HCT116 (cell line): Measurements from ENCODE around the gene PTPRR. TPM values are rescaled to one million over a fixed set of nuclear protein-coding genes. Genes with fewer than 3 reads are reported as not detected.

Source experiments
- ATAC-seq: fragments of 200-7000 bp; cut with Tn5 transposase; 2 replicates; pipeline ENCODE4 v1.9.1; 2020; ENCODE audit warnings: mild to moderate bottlenecking, moderate library complexity
- BruUV-seq: library from RNA; stranded (reverse); fragments of 400-500 nt; replicated peaks from 2 replicates; lab custom pipeline; 2021; lab: Mats Ljungman, UMichigan
- CTCF ChIA-PET: fragments of 300-600 bp; sonication (Branson Sonifier 250); formaldehyde crosslinking; loops from one replicate; lab custom pipeline; 2021; ENCODE audit warnings: antibody characterized with exemption; lab: Charles Lee
- POLR2A ChIA-PET: fragments of 300-600, 350-600 bp; sonication (Branson Sonifier 250); formaldehyde crosslinking; loops from one replicate; lab custom pipeline; 2021; ENCODE audit warnings: antibody characterized with exemption; lab: Charles Lee
- RAD21 ChIA-PET, 2 experiments: fragments of 300-600 bp; sonication (Branson Sonifier 250); formaldehyde crosslinking; loops; one replicate each; lab custom pipeline; 2023; ENCODE audit warnings: low total read pairs in 2 of 2; ENCODE audit not compliant: uncharacterized antibody in 2 of 2, unreplicated experiment in 2 of 2, low non-redundant PET in 1 of 2; lab: Charles Lee
- DNase-seq: peaks from one replicate; pipeline ENCODE4 v3.0.0-alpha.2; 2010; ENCODE audit warnings: low read depth, low spot score
- H2AFZ ChIP-seq: fragments of 200-600 bp; shearing (Covaris generic), sonication (generic); 2 replicates; pipeline ENCODE4 v1.6.1; 2017; ENCODE audit warnings: low read depth, mixed run types, mixed read lengths, antibody characterized with exemption, low read length; ENCODE audit not compliant: poor library complexity, severe bottlenecking
- H3K27ac ChIP-seq: 2 replicates; pipeline ENCODE4 v1.5.1; 2012; ENCODE audit warnings: low read depth, low read length
- H3K27me3 ChIP-seq: fragments of 200-600 bp; sonication (generic); 2 replicates; pipeline ENCODE4 v1.6.1; 2016; ENCODE audit warnings: mixed run types, low read length, mixed read lengths; ENCODE audit not compliant: insufficient read depth
- H3K36me3 ChIP-seq, 2 experiments: fragments of 200-500 bp in 1 of 2; fragments of 200-600 bp in 1 of 2; sonication (Bioruptor generic) in 1 of 2; sonication (generic) in 1 of 2; 2 replicates each; pipeline versions ENCODE4 v1.5.1 to v1.6.1; 2014 to 2016; ENCODE audit warnings: low read length in 2 of 2, inconsistent platforms in 1 of 2, mixed read lengths in 1 of 2, mixed run types in 1 of 2; ENCODE audit not compliant: insufficient read depth in 2 of 2, control insufficient read depth in 1 of 2
- H3K4me1 ChIP-seq, 2 experiments: fragments of 200-600 bp in 1 of 2; sonication (generic) in 1 of 2; 2 replicates each; pipeline versions ENCODE4 v1.5.1 to v1.6.1; 2012 to 2017; ENCODE audit warnings: low read length in 2 of 2, inconsistent platforms in 1 of 2, mild to moderate bottlenecking in 1 of 2, mixed read lengths in 1 of 2, mixed run types in 1 of 2, moderate library complexity in 1 of 2; ENCODE audit not compliant: insufficient read depth in 2 of 2, control insufficient read depth in 1 of 2
- H3K4me2 ChIP-seq: fragments of 200-600 bp; sonication (generic); 2 replicates; pipeline ENCODE4 v1.6.1; 2017; ENCODE audit warnings: mixed run types, low read length, mixed read lengths
- H3K4me3 ChIP-seq, 2 experiments: fragments of 200-600 bp in 1 of 2; sonication (generic) in 1 of 2; replicated peaks in 1 of 2; 2 replicates each; pipeline ENCODE4 v1.5.1; 2011 to 2016; ENCODE audit warnings: low read length in 2 of 2, control low read depth in 1 of 2, low read depth in 1 of 2, mild to moderate bottlenecking in 1 of 2, mixed read lengths in 1 of 2, mixed run types in 1 of 2
- H3K79me2 ChIP-seq: fragments of 200-600 bp; sonication (generic); 2 replicates; pipeline ENCODE4 v1.6.1; 2017; ENCODE audit warnings: mild to moderate bottlenecking, mixed run types, low read length, moderate library complexity, mixed read lengths; ENCODE audit not compliant: insufficient read depth
- H3K9ac ChIP-seq: fragments of 200-600 bp; sonication (generic); 2 replicates; pipeline ENCODE4 v1.6.1; 2016; ENCODE audit warnings: low read length, mixed read lengths
- H3K9me2 ChIP-seq: fragments of 200-600 bp; sonication (generic), shearing (Covaris generic); 2 replicates; pipeline ENCODE4 v1.6.1; 2017; ENCODE audit warnings: mixed run types, mild to moderate bottlenecking, moderate library complexity; ENCODE audit not compliant: insufficient read depth
- H3K9me3 ChIP-seq, 2 experiments: fragments of 200-500 bp in 1 of 2; fragments of 200-600 bp in 1 of 2; sonication (Bioruptor generic) in 1 of 2; sonication (generic) in 1 of 2; 2 replicates each; pipeline ENCODE4 v1.6.1; 2014 to 2017; ENCODE audit warnings: low read length in 2 of 2, mixed read lengths in 2 of 2, inconsistent platforms in 1 of 2, low read depth in 1 of 2, mild to moderate bottlenecking in 1 of 2, mixed run types in 1 of 2, moderate library complexity in 1 of 2; ENCODE audit not compliant: control insufficient read depth in 1 of 2, insufficient read depth in 1 of 2
- H4K20me1 ChIP-seq: fragments of 200-600 bp; sonication (generic), shearing (Covaris generic); 2 replicates; pipeline ENCODE4 v1.6.1; 2017; ENCODE audit warnings: mixed run types, mild to moderate bottlenecking, moderate library complexity; ENCODE audit not compliant: insufficient read depth
- CBX3 ChIP-seq: IDR thresholded peaks from 2 replicates; pipeline ENCODE4 v1.6.1; 2012; ENCODE audit warnings: low read depth
- CTCF ChIP-seq, 3 experiments: fragments of 200-600 bp in 1 of 3; sonication (generic) in 1 of 3; IDR thresholded peaks in 2 of 3; conservative IDR thresholded peaks in 1 of 3; 2 replicates each; pipeline ENCODE4 v1.5.1; 2012 to 2017; ENCODE audit warnings: low read depth in 2 of 3, low read length in 2 of 3, antibody characterized with exemption in 1 of 3, borderline replicate concordance in 1 of 3, control low read depth in 1 of 3, mild to moderate bottlenecking in 1 of 3, mixed read lengths in 1 of 3, mixed run types in 1 of 3, moderate library complexity in 1 of 3; ENCODE audit not compliant: insufficient read depth in 1 of 3
- EGR1 ChIP-seq: IDR thresholded peaks from 2 replicates; pipeline ENCODE4 v1.6.1; 2012; ENCODE audit warnings: low read depth
- EZH2 ChIP-seq: fragments of 200-600 bp; sonication (generic); IDR thresholded peaks from 2 replicates; pipeline ENCODE4 v1.6.1; 2017; ENCODE audit warnings: antibody characterized with exemption, mixed run types
- EZH2phosphoT487 ChIP-seq: fragments of 200-600 bp; IDR thresholded peaks from 2 replicates; pipeline ENCODE4 v1.6.1; 2018; ENCODE audit warnings: antibody characterized with exemption, borderline replicate concordance
- FOSL1 ChIP-seq: IDR thresholded peaks from 2 replicates; pipeline ENCODE4 v1.6.1; 2012; ENCODE audit warnings: low read depth
- MAX ChIP-seq: IDR thresholded peaks from 2 replicates; pipeline ENCODE4 v1.6.1; 2012
- POLR2A ChIP-seq: IDR thresholded peaks from 2 replicates; pipeline ENCODE4 v1.7.0; 2011; ENCODE audit warnings: borderline replicate concordance; ENCODE audit not compliant: insufficient read depth, insufficient read length; ENCODE audit errors: extremely low read depth
- POLR2AphosphoS5 ChIP-seq: IDR thresholded peaks from 2 replicates; pipeline ENCODE4 v1.6.1; 2011; ENCODE audit warnings: mild to moderate bottlenecking, low read depth, low read length, moderate library complexity
- SIN3A ChIP-seq: IDR thresholded peaks from 2 replicates; pipeline ENCODE4 v1.6.1; 2012; ENCODE audit warnings: low read depth
- SP1 ChIP-seq: IDR thresholded peaks from 2 replicates; pipeline ENCODE4 v1.6.1; 2012; ENCODE audit warnings: low read depth
- SRF ChIP-seq: IDR thresholded peaks from 2 replicates; pipeline ENCODE4 v1.6.1; 2012; ENCODE audit warnings: low read depth
- ZNF274 ChIP-seq: fragments of 200-500 bp; sonication (Bioruptor generic); IDR thresholded peaks from 2 replicates; pipeline ENCODE4 v1.6.1; 2014; ENCODE audit warnings: mild to moderate bottlenecking, low read depth, low read length, inconsistent platforms
- intact Hi-C: fragments of 100-400 bp; cut with micrococcal nuclease; formaldehyde crosslinking; loops from 2 replicates; pipeline ENCODE4 v1.10.0; 2022
- total RNA-seq: library from RNA; stranded (reverse); gene quantifications from one replicate; pipeline ENCODE4 v1.2.1, GENCODE V29; 2021; ENCODE audit not compliant: unreplicated experiment
- TF ChIP-seq, protein P1 (sequence below): IDR thresholded peaks from 2 replicates; pipeline ENCODE4 v1.6.1; 2012
- TF ChIP-seq, protein P2 (sequence below): IDR thresholded peaks from 2 replicates; pipeline ENCODE4 v1.6.1; 2011; ENCODE audit warnings: mild to moderate bottlenecking, low read length, moderate library complexity; ENCODE audit not compliant: insufficient replicate concordance; ENCODE audit errors: extremely low read depth

The PTPRR gene
- total RNA-seq, 1 experiment from 2014 or later = 0.27 TPM

DNA sequence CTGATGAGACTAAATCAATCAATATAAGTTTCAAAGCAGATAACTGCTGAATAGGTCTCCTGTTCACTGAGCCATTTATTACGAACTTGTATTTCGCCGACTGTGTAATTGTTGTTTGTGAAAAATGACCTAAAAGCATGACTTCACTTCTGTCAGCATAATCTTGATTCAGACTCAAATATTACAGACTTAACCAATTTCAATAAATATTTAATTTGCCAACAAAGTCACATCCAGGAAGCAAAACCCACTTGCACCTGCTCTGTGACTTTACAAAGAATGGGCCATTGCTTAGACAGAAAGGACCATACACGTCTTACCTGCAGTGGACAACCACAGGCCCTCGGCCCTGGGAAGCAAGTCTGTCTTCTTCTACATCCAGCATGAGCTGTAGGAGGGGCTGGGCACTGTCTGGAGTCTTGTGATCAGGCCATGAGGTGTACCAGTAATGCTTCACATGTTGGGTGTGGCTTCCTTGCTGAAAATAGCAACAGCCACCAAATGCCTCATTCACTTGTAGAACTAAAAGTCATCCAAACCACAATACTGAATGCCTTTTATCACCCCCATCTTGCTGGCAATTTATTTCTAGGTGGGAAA, 259.8 kb downstream of the PTPRR start:
- Histone ChIP-seq H3K4me1 (peaks cover 6 to 8% of the 10 kb centered on the region in 2 experiments; a peak in 3 of 4 replicates), H3K9ac (no peak overlapping the region), H3K9me2 (0 out of 2 replicates have a peak, but pooled peaks cover 4% of the 10 kb centered on the region), H3K4me3 (no peak overlapping the region), H4K20me1 (no peaks in the 10 kb centered on the region), H3K36me3 (no peaks in the 10 kb centered on the region), H3K27ac (no peak overlapping the region), H3K27me3 (no peaks in the 10 kb centered on the region), H3K79me2 (no peaks in the 10 kb centered on the region), H3K9me3 (no peaks in the 10 kb centered on the region), H2AFZ (peak overlapping the region; percentile 30), H3K4me2 (peak overlapping the region; percentile 55)
- BruUV-seq = no TSS peak
- ChIA-PET RAD21 (no interaction called here), CTCF (interaction anchor here (0.8 kb wide), 1 partner anchor 12 kb away, joined by 3 read pairs; no protein-coding TSS in a partner anchor), POLR2A (no interaction called here)
- no peak for TF ChIP-seq POLR2A
- no peak for TF ChIP-seq EZH2phosphoT487
- TF ChIP-seq EZH2 = no peak
- peak; percentile 37; the same call in 1 of the 2 replicates for TF ChIP-seq SP1
- peak; percentile 25; the same call in 1 of the 2 replicates for TF ChIP-seq SIN3A
- peak; percentile 73; the same call in 1 of the 2 replicates for TF ChIP-seq CBX3
- peak; percentile 88 for TF ChIP-seq MAX
- no peak for TF ChIP-seq POLR2AphosphoS5
- peak; percentile 14; the same call in 1 of the 2 replicates for TF ChIP-seq FOSL1
- ATAC-seq = peak; percentile 73
- DNase-seq = peak; percentile 18
- intact Hi-C loops = no loop called here

DNA sequence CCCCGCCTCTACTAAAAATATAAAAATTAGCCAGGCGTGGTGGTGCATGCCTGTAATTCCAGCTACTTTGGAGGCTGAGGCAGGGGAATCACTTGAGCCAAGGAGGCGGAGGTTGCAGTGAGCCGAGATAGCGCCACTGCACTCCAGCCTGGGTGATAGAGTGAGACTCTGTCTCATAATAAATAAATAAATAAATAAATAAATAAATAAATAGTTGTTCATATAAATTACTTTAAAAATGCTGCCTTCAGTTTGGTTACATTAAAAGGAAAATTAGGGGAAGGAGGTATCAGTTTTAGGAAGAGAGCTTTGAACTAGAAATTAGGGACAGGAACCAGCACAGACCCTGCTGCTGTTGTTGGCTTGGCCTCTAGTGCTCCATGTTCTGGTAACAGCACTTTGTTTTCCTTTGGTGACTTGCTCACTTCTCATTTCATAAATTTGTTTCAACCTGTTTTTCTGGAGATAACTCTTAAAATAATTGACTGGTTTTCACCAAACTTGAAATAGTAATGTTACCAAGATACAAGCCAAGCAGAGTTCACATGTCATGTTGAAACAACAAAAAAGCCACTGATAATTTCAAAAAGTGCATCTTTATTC, 260.4 kb downstream of the PTPRR start:
- H3K9ac ChIP-seq = no peak overlapping the region
- peaks cover 6 to 8% of the 10 kb centered on the region in 2 experiments; a peak in 3 of 4 replicates for H3K4me1 ChIP-seq
- H3K36me3 ChIP-seq = no peaks in the 10 kb centered on the region
- no peaks in the 10 kb centered on the region for H3K79me2 ChIP-seq
- H3K4me3 ChIP-seq = no peak overlapping the region
- intact Hi-C loops = no loop called here
- peak overlapping the region; percentile 55; the same call in 1 of the 2 replicates for H3K4me2 ChIP-seq
- H3K9me2 ChIP-seq = 0 out of 2 replicates have a peak, but pooled peaks cover 4% of the 10 kb centered on the region
- ChIA-PET POLR2A (no interaction called here), CTCF (no interaction called here), RAD21 (no interaction called here)
- BruUV-seq = no TSS peak
- no peak for DNase-seq
- peak overlapping the region; percentile 30 for H2AFZ ChIP-seq
- H3K27ac ChIP-seq = no peak overlapping the region
- no peaks in the 10 kb centered on the region for H3K27me3 ChIP-seq
- ATAC-seq = no peak
- TF ChIP-seq POLR2AphosphoS5 (no peak), CTCF (IDR thresholded peaks at IDR 0.05 in 2 of 3, conservative IDR thresholded peaks at IDR 0.05 in 1 of 3; ENCODE audit: borderline replicate concordance in 1 of 3, insufficient read depth in 1 of 3, low read depth in 2 of 3, low read length in 2 of 3) (no peak), ZNF274 (no peak), EGR1 (no peak), SIN3A (no peak), SRF (no peak), SP1 (no peak)
- TF ChIP-seq, protein P1, sequence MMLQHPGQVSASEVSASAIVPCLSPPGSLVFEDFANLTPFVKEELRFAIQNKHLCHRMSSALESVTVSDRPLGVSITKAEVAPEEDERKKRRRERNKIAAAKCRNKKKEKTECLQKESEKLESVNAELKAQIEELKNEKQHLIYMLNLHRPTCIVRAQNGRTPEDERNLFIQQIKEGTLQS = no peak
- TF ChIP-seq, protein P2, sequence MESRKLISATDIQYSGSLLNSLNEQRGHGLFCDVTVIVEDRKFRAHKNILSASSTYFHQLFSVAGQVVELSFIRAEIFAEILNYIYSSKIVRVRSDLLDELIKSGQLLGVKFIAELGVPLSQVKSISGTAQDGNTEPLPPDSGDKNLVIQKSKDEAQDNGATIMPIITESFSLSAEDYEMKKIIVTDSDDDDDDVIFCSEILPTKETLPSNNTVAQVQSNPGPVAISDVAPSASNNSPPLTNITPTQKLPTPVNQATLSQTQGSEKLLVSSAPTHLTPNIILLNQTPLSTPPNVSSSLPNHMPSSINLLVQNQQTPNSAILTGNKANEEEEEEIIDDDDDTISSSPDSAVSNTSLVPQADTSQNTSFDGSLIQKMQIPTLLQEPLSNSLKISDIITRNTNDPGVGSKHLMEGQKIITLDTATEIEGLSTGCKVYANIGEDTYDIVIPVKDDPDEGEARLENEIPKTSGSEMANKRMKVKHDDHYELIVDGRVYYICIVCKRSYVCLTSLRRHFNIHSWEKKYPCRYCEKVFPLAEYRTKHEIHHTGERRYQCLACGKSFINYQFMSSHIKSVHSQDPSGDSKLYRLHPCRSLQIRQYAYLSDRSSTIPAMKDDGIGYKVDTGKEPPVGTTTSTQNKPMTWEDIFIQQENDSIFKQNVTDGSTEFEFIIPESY = no peak
- H3K9me3 ChIP-seq = no peaks in the 10 kb centered on the region
- no peaks in the 10 kb centered on the region for H4K20me1 ChIP-seq
